ENCODE results near the gene GPR17. TPM values are rescaled to one million over a fixed set of nuclear protein-coding genes. Genes with fewer than 3 reads are reported as not detected.
A peak's percentile ranks its signal among the peaks of the same experiment; 100 is the strongest.

The GPR17 gene
- total and polyA plus RNA-seq, 5 donors from 2014 or later = not detected

DNA sequence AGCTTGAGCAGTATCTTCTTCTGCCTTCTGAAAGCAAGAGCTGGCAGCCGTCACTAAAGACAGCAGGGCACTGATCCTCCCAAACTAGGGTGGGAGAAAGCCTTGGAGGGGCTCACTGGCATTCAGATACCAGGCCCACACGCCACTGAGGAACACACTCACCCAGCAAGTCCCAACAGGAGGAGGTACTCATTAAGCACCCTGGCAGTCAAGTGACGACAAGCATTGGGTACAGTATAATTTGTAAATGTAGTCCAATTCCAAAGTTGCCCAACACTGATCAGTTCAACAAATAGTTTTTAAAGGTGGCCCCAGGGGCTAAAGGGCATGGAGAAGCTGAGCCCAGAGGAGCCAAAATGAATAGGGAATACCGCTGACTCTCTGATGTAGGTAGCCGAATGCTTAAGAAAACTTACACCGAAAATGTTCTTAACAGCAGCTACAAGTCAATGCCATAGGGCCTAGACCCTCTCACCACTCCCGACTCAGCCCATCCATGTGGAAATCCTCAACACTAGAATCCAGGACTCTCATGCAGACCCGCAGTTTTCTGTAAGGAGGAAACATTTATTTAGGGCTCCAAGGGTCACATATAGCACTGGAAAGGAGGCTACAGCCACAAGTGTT is 19.4 kb downstream of the GPR17 start:
- DNase-seq (no peak), ATAC-seq (ENCODE audit: low read depth in 2 of 2) (no peak)
- Histone ChIP-seq H3K36me3 (ENCODE audit: control insufficient read depth, insufficient read depth, low read length) (no peaks in the 10 kb centered on the region), H3K9me3 (ENCODE audit: control insufficient read depth in 2 of 2, low read length in 2 of 2) (no peaks in the 10 kb centered on the region), H3K27ac (ENCODE audit: insufficient read depth, low read length, poor library complexity, severe bottlenecking) (no peak overlapping the region), H3K4me3 (ENCODE audit: low read depth, low read length) (no peak overlapping the region), H3K4me1 (ENCODE audit: control insufficient read depth, insufficient read depth, low read length, poor library complexity, severe bottlenecking) (no peaks in the 10 kb centered on the region), H3K27me3 (ENCODE audit: control insufficient read depth, insufficient read depth, low read length) (peaks cover 29% of the 10 kb centered on the region)
- peaks cover 61% of the 10 kb centered on the region for H3K27me3 Mint-ChIP-seq
- no peak overlapping the region for H3K27ac Mint-ChIP-seq
- peaks cover 3% of the 10 kb centered on the region for H3K36me3 Mint-ChIP-seq
- peaks cover 0 to 3% (median 0%) of the 10 kb centered on the region in 4 donors for H3K4me1 Mint-ChIP-seq
- H3K4me3 Mint-ChIP-seq = no peak overlapping the region
- H3K9me3 Mint-ChIP-seq = no peaks in the 10 kb centered on the region

DNA sequence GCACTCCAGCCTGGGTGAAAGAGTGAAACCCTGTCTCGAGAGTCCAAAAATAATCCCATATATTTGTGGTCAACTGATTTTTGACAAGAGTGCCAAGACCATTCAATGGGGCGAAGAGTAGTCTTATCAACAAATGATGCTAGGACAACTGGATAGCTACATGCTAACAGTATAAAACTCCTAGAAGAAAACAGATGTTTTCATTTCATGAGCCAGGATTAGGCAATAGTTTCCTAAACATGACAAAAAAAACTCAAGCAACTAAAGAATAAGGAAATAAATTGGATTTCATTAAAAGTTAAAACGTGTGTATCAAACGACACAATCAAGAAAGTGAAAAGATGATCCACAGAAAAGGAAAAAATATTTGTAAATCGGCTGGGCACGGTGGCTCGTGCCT is 23.1 kb downstream of the GPR17 start:
- Mint-ChIP-seq H3K27me3 (peaks cover 76% of the 10 kb centered on the region), H3K4me1 (peaks cover 0 to 4% (median under 1%) of the 10 kb centered on the region in 4 donors), H3K27ac (no peak overlapping the region), H3K36me3 (peaks cover 3% of the 10 kb centered on the region), H3K9me3 (no peaks in the 10 kb centered on the region), H3K4me3 (no peak overlapping the region)
- no peaks in the 10 kb centered on the region for H3K36me3 ChIP-seq (ENCODE audit: control insufficient read depth, insufficient read depth, low read length)
- peaks cover 28% of the 10 kb centered on the region for H3K27me3 ChIP-seq (ENCODE audit: control insufficient read depth, insufficient read depth, low read length)
- no peaks in the 10 kb centered on the region for H3K4me1 ChIP-seq (ENCODE audit: control insufficient read depth, insufficient read depth, low read length, poor library complexity, severe bottlenecking)
- no peak overlapping the region for H3K27ac ChIP-seq (ENCODE audit: insufficient read depth, low read length, poor library complexity, severe bottlenecking)
- H3K9me3 ChIP-seq (ENCODE audit: control insufficient read depth in 2 of 2, low read length in 2 of 2) = no peaks in the 10 kb centered on the region
- ATAC-seq (ENCODE audit: low read depth in 2 of 2) (no peak), DNase-seq (no peak)
- no peak overlapping the region for H3K4me3 ChIP-seq (ENCODE audit: low read depth, low read length)

DNA sequence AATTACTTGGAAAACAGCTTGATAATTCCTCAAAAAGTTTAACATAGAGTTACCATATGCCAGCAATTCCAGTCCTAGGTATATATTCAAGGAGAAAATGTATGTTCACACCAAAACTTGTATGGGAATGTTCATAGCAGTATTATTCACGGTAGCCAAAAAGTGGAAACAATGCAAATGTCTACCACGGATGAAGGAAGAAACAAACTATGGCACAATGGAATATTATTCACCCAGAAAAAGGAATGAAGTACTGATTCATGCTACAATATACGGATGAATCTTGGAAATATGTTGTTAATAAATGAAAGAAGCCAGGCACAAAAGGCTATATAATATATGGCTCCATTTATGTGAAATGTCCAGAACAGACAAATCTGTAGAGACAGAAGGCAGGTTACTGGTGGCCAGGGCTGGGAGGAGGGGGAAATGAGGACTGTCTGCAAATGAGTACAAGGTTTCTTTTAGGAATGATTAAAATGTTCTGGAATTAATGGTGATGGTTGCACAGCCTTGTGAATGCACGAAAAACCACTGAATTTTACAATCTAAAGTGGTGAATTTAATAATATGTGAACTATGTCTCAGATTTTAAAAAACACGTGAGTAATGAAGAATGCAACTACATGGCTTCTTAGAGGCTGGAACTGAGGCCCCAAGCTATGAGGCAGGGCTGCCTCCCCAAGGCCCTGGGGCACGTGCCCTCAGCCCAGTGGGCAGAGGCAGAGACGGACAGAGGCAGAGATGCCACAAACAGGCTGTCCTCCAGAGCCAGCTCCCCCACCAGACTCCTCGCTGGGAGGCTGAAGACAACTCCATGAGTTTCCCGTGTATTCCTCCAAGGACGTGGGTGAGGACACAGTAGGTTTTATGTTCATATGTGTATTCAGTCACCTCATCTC is 24.4 kb downstream of the GPR17 start:
- H3K4me1 ChIP-seq (ENCODE audit: control insufficient read depth, insufficient read depth, low read length, poor library complexity, severe bottlenecking) = peaks cover 5% of the 10 kb centered on the region
- no peak overlapping the region for H3K4me3 ChIP-seq (ENCODE audit: low read depth, low read length)
- DNase-seq (no peak), ATAC-seq (ENCODE audit: low read depth in 2 of 2) (no peak)
- H3K9me3 ChIP-seq (ENCODE audit: control insufficient read depth in 2 of 2, low read length in 2 of 2) = no peaks in the 10 kb centered on the region
- Mint-ChIP-seq H3K27ac (no peak overlapping the region), H3K9me3 (no peaks in the 10 kb centered on the region), H3K4me3 (no peak overlapping the region), H3K27me3 (peaks cover 76% of the 10 kb centered on the region), H3K36me3 (no peaks in the 10 kb centered on the region), H3K4me1 (peaks cover 0 to 9% (median 4%) of the 10 kb centered on the region in 4 donors)
- no peak overlapping the region for H3K27ac ChIP-seq (ENCODE audit: insufficient read depth, low read length, poor library complexity, severe bottlenecking)
- peaks cover 23% of the 10 kb centered on the region for H3K27me3 ChIP-seq (ENCODE audit: control insufficient read depth, insufficient read depth, low read length)
- H3K36me3 ChIP-seq (ENCODE audit: control insufficient read depth, insufficient read depth, low read length) = no peaks in the 10 kb centered on the region

DNA sequence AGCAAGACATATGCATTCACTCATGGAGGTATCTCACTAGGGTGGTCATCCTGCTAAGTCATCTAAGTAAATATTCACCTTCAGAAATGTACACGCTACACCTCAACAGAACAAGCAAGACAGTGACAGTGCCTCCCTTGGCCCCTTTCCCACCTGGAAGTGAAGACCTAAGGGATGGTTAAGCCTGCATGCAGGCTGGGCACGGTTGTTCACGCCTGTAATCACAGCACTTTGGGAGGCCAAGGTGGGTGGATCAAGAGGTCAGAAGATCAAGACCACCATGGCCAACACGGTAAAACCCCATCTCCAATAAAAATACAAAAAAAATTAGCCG is 25.0 kb downstream of the GPR17 start:
- ATAC-seq (ENCODE audit: low read depth in 2 of 2) = no peak
- Mint-ChIP-seq H3K27me3 (peaks cover 74% of the 10 kb centered on the region), H3K36me3 (no peaks in the 10 kb centered on the region), H3K27ac (no peak overlapping the region), H3K4me1 (peaks cover 0 to 12% (median 7%) of the 10 kb centered on the region in 4 donors), H3K9me3 (no peaks in the 10 kb centered on the region), H3K4me3 (no peak overlapping the region)
- H3K27ac ChIP-seq (ENCODE audit: insufficient read depth, low read length, poor library complexity, severe bottlenecking) = no peak overlapping the region
- H3K9me3 ChIP-seq (ENCODE audit: control insufficient read depth in 2 of 2, low read length in 2 of 2) = no peaks in the 10 kb centered on the region
- H3K4me1 ChIP-seq (ENCODE audit: control insufficient read depth, insufficient read depth, low read length, poor library complexity, severe bottlenecking) = peaks cover 10% of the 10 kb centered on the region
- H3K36me3 ChIP-seq (ENCODE audit: control insufficient read depth, insufficient read depth, low read length) = no peaks in the 10 kb centered on the region
- peaks cover 19% of the 10 kb centered on the region for H3K27me3 ChIP-seq (ENCODE audit: control insufficient read depth, insufficient read depth, low read length)
- H3K4me3 ChIP-seq (ENCODE audit: low read depth, low read length) = no peak overlapping the region
- no peak for DNase-seq

DNA sequence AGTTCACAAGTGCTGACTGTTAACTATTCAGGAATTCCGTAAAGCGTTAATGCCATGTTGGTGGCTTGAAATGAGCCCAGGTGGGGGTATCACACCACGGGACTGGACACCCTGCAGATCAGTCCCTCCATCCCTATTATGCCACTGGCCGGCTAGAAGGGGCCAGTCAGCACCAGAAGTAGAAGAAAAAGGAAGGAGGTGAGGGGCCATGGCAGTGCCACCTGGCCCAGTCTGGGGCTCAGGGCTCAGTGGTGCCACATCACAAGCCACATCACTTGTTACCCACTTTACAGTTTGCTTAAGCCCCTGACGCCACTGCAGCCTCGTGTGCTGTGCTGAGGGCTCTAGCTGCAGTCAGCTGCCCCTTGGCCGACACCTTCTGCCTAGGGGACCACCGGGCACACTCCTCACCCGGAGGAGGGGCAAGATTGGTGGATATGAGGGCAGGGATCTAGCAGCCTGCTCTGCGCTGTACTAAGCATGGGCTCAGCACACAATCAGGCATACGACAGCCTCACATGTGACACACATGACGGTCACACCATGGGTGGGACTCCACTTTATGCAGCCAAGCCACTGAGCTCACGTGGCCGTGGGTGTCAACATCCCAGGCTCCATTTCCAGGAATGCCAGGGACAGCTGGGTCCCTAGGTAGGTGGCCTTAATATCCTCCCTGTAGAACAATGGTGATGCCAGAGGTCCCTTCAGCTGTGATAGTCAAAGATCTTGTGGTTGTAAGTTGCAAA is 25.8 kb downstream of the GPR17 start:
- Histone ChIP-seq H3K27me3 (ENCODE audit: control insufficient read depth, insufficient read depth, low read length) (peaks cover 20% of the 10 kb centered on the region), H3K4me3 (ENCODE audit: low read depth, low read length) (no peak overlapping the region), H3K27ac (ENCODE audit: insufficient read depth, low read length, poor library complexity, severe bottlenecking) (no peak overlapping the region), H3K4me1 (ENCODE audit: control insufficient read depth, insufficient read depth, low read length, poor library complexity, severe bottlenecking) (peaks cover 10% of the 10 kb centered on the region), H3K9me3 (ENCODE audit: control insufficient read depth in 2 of 2, low read length in 2 of 2) (no peaks in the 10 kb centered on the region), H3K36me3 (ENCODE audit: control insufficient read depth, insufficient read depth, low read length) (no peaks in the 10 kb centered on the region)
- Mint-ChIP-seq H3K27me3 (peaks cover 76% of the 10 kb centered on the region), H3K4me1 (peaks cover 0 to 14% (median 9%) of the 10 kb centered on the region in 4 donors), H3K27ac (no peak overlapping the region), H3K4me3 (no peak overlapping the region), H3K9me3 (no peaks in the 10 kb centered on the region), H3K36me3 (no peaks in the 10 kb centered on the region)
- ATAC-seq (ENCODE audit: low read depth in 2 of 2) = peak in 1 of 2 donors; percentile 21
- no peak for DNase-seq

DNA sequence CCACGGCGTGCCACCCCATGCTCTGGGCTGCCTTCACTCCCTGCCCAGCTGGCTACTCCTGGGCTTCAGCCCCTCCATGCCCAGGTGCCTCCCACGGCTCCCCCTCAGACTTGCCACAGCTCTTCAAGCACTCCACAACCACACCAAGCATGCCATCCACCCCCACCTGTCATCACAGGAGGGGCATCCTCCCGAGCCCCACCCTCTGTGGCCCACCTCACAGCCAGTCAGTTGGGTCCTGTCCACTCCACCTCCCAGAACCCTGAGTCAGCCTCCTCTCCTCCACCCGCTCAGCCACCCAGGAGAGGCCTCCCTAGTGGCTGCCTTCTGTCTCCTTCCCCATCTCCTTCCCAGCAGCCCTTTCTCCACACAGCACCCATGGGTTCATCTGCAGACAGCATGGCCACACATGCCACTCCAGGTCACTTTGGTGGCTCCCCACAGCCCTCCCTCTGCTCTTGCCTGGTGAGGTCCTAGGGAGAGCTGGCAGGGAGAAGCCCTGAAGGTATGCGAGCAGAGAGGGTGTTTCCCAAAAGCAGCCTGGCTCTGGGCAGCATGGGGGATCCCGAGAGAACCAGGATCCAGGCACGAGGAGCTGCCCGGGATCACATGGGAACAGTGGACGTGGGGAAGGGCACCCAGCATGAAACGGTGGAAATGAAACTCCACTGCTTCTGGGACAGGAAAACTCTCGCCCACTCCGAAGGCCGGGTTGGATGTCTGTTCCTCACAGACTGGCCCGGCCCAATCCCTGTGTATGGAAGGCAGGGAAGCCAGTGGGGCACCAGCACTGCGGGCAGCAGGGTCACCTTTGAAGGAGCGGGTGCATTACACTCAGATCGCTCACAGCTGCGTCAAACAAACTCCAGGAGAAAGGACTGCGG is 26.6 kb downstream of the GPR17 start:
- H3K27me3 ChIP-seq (ENCODE audit: control insufficient read depth, insufficient read depth, low read length) = peaks cover 22% of the 10 kb centered on the region
- no peak for DNase-seq
- H3K27ac ChIP-seq (ENCODE audit: insufficient read depth, low read length, poor library complexity, severe bottlenecking) = no peak overlapping the region
- no peaks in the 10 kb centered on the region for H3K36me3 ChIP-seq (ENCODE audit: control insufficient read depth, insufficient read depth, low read length)
- no peak overlapping the region for H3K4me3 Mint-ChIP-seq
- peaks cover 10% of the 10 kb centered on the region for H3K4me1 ChIP-seq (ENCODE audit: control insufficient read depth, insufficient read depth, low read length, poor library complexity, severe bottlenecking)
- ATAC-seq (ENCODE audit: low read depth in 2 of 2) = no peak
- H3K9me3 ChIP-seq (ENCODE audit: control insufficient read depth in 2 of 2, low read length in 2 of 2) = no peaks in the 10 kb centered on the region
- peaks cover 79% of the 10 kb centered on the region for H3K27me3 Mint-ChIP-seq
- no peaks in the 10 kb centered on the region for H3K36me3 Mint-ChIP-seq
- H3K4me3 ChIP-seq (ENCODE audit: low read depth, low read length) = no peak overlapping the region
- H3K9me3 Mint-ChIP-seq = no peaks in the 10 kb centered on the region
- no peak overlapping the region for H3K27ac Mint-ChIP-seq
- H3K4me1 Mint-ChIP-seq = peaks cover 0 to 14% (median 9%) of the 10 kb centered on the region in 4 donors

Measured in CD4-positive, CD25-positive, alpha-beta regulatory T cell (primary cell).